HG02678 (cell line): ENCODE measurements around the gene SFMBT2.

ENCODE experiments used
- ATAC-seq: cut with Tn5 transposase; IDR thresholded peaks from one replicate; pipeline ENCODE4 v1.9.1; 2021; ENCODE audit warnings: mild to moderate bottlenecking, moderate library complexity; ENCODE audit not compliant: unreplicated experiment

SFMBT2 gene

GRCh38 chr10:7161484-7162250, 249.2 kb downstream of the SFMBT2 start:
- ATAC-seq, result no peak

GRCh38 chr10:7159928-7160327, 250.9 kb downstream of the SFMBT2 start:
- no peak for ATAC-seq

- no peak for ATAC-seq
Measured at GRCh38 chr10:7159517-7159916, 251.3 kb downstream of the SFMBT2 start.

- ATAC-seq, result no peak
Measured at GRCh38 chr10:7157091-7157490, 253.7 kb downstream of the SFMBT2 start.

GRCh38 chr10:7153750-7154149, 257.1 kb downstream of the SFMBT2 start:
- no peak for ATAC-seq

- ATAC-seq, result no peak
Measured at GRCh38 chr10:7152982-7153381, 257.9 kb downstream of the SFMBT2 start.

GRCh38 chr10:7152341-7152740, 258.5 kb downstream of the SFMBT2 start:
- no peak for ATAC-seq

GRCh38 chr10:7151538-7151937, 259.3 kb downstream of the SFMBT2 start:
- ATAC-seq, result no peak

- ATAC-seq, result no peak
Measured at GRCh38 chr10:7150349-7150748, 260.5 kb downstream of the SFMBT2 start.

GRCh38 chr10:7146189-7146588, 264.6 kb downstream of the SFMBT2 start:
- ATAC-seq, result no peak

- no peak for ATAC-seq
Measured at GRCh38 chr10:7136016-7136415, 274.8 kb downstream of the SFMBT2 start.

- no peak for ATAC-seq
Measured at GRCh38 chr10:7135188-7135587, 275.6 kb downstream of the SFMBT2 start.

- no peak for ATAC-seq
Measured at GRCh38 chr10:7134448-7134847, 276.4 kb downstream of the SFMBT2 start.

GRCh38 chr10:7133958-7134357, 276.9 kb downstream of the SFMBT2 start:
- ATAC-seq, result no peak

- ATAC-seq, result no peak
Measured at GRCh38 chr10:7133278-7133677, 277.6 kb downstream of the SFMBT2 start.

- ATAC-seq, result no peak
Measured at GRCh38 chr10:7130191-7130911, 280.5 kb downstream of the SFMBT2 start.

- no peak for ATAC-seq
Measured at GRCh38 chr10:7123774-7124173, 287.1 kb downstream of the SFMBT2 start.

- no peak for ATAC-seq
Measured at GRCh38 chr10:7122561-7122960, 288.3 kb downstream of the SFMBT2 start.

- ATAC-seq, result peak; percentile 65
Measured at GRCh38 chr10:7121154-7121797, 289.6 kb downstream of the SFMBT2 start.

GRCh38 chr10:7119325-7120015, 291.4 kb downstream of the SFMBT2 start:
- ATAC-seq, result no peak
